Measurements from ENCODE around the gene APEH. TPM values are rescaled to one million over a fixed set of nuclear protein-coding genes. Genes with fewer than 3 reads are reported as not detected.

APEH gene
- total RNA-seq, 1 experiment from 2014 or later = 97.9 TPM

DNA sequence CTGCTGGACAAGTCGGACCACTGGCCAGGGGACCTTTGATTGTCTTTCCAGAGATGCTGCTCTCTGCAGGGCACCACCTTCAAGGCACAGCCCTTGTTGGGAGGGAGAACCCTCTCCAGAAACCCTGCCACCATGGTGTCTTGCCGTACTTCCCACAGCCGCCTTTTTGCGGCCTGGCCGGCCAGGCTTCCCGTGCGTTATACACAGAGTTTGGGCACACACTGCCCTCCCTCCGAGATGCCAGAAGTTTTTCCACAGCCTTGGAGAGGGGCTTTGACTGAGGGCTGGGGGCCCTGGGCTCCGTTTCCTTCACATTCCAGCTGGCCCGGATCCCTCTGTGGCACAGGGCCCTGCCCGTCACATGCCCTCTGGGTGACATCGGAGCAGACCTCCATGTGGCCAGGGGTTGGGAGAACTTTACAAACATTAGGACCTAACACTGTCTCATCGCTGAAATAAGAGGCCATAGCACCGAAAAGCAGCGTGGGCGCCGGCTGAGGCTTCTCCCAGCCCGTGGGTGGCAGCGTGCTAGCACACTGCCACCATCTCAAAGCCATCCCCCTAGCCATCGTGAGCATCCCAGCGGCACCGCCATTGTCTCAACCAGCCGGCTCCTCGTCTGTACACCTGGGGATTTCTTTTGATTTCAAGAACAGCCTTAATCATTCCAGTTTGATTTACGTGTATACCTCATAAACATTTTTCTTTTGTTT lies 6.3 kb upstream of the APEH start:
- H3K27me3 ChIP-seq (replicated peaks) = no peaks in the 10 kb centered on the region
- H3K4me1 ChIP-seq (replicated peaks) = peaks cover 11% of the 10 kb centered on the region
- no peaks in the 10 kb centered on the region for H3K36me3 ChIP-seq
- no peak overlapping the region for H3K27ac ChIP-seq
- no peak for DNase-seq (ENCODE audit: low read depth in 1 of 2, low spot score in 2 of 2)
- no peak overlapping the region for H3K4me3 ChIP-seq
- H3K9me3 ChIP-seq (replicated peaks) = no peaks in the 10 kb centered on the region

DNA sequence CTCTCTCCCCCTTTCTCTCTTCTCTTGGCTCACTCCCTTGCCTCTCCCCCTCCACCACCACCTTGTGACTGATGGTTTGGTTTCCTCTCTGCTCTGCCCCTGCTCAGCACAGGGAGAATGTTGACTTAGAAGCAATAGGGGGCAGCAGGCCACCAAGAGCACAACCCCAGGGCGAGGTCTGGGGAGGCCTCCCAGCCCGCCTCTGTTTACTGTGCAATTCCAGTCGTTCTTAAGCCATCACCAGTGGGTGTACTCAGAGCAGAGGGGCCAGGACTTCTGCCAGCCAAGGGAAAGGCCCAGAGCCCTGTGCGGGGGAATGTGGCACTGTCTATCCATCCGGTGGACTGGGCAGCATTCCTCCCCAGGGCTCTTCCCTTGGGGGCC lies 5.7 kb upstream of the APEH start:
- no peaks in the 10 kb centered on the region for H3K36me3 ChIP-seq
- H3K27ac ChIP-seq = no peak overlapping the region
- peaks cover 15% of the 10 kb centered on the region for H3K4me1 ChIP-seq (replicated peaks)
- peak in 1 of 2 experiments; percentile 9 for DNase-seq (ENCODE audit: low read depth in 1 of 2, low spot score in 2 of 2)
- H3K9me3 ChIP-seq (replicated peaks) = no peaks in the 10 kb centered on the region
- H3K4me3 ChIP-seq = no peak overlapping the region
- no peaks in the 10 kb centered on the region for H3K27me3 ChIP-seq (replicated peaks)

DNA sequence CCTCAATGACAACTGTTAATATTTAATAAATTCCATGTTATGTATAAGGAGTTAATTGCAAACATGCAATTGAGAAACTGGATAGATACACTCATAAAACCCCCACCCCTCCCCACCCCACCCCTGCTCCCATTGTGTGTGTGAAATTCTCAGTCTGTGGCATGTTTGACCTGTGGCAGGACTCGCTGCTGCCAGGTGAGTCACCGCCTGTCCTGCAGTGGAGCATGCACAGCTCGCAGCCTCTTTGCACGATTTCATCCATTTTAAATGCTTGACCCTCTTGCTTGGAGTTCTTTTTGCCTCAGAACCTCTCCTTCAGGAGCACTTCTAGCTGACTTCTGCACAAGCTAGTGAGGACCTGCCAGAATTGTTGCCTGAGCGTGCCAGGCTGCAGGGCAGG lies 5.3 kb upstream of the APEH start:
- H3K9me3 ChIP-seq (replicated peaks) = no peaks in the 10 kb centered on the region
- no peaks in the 10 kb centered on the region for H3K36me3 ChIP-seq
- no peaks in the 10 kb centered on the region for H3K27me3 ChIP-seq (replicated peaks)
- no peak overlapping the region for H3K4me3 ChIP-seq
- H3K27ac ChIP-seq = no peak overlapping the region
- DNase-seq (ENCODE audit: low read depth in 1 of 2, low spot score in 2 of 2) = no peak
- peaks cover 17% of the 10 kb centered on the region for H3K4me1 ChIP-seq (replicated peaks)

DNA sequence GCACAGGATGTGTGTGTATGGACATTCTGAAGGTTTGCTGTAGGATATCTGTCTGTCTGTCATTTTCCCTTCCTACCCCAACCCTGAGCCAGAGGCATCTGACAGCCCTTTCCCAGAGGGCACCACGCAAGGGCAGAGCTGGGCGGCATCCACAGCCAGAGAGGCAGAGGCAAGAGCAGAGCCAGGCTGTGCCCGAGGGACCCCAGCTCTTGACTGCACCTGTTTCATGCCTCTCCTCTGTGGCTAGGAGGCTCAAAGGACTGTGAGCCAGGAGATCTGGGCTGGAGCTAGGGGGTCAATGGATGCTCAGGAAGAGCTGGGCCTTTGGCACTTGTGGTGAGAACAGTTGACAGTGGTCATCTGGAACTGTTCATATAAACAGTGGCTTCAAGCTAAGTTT lies 4.8 kb upstream of the APEH start:
- Histone ChIP-seq H3K27me3 (replicated peaks) (no peaks in the 10 kb centered on the region), H3K36me3 (no peaks in the 10 kb centered on the region), H3K4me1 (replicated peaks) (peaks cover 17% of the 10 kb centered on the region), H3K9me3 (replicated peaks) (no peaks in the 10 kb centered on the region), H3K4me3 (no peak overlapping the region), H3K27ac (no peak overlapping the region)
- DNase-seq (ENCODE audit: low read depth in 1 of 2, low spot score in 2 of 2) = no peak

DNA sequence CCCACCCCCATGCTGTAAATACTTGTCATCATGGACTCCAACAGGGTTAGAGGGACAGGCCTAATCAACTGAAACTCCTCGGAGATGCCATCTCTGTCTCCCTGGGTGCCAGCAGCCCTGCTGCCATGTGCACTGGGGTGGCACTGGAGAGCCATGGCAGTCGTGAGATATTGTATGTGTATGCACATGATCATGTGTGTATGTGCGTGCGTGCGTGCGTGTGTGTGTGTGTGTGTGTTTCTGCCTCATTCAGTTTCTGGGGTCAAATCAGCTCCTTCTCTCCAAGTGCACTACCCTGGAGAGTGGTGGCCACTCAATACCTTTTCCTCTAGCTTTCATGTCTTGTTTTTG lies 3.2 kb upstream of the APEH start:
- H3K36me3 ChIP-seq = peaks cover 12% of the 10 kb centered on the region
- no peaks in the 10 kb centered on the region for H3K27me3 ChIP-seq (replicated peaks)
- DNase-seq (ENCODE audit: low read depth in 1 of 2, low spot score in 2 of 2) = no peak
- H3K27ac ChIP-seq = no peak overlapping the region
- H3K9me3 ChIP-seq (replicated peaks) = no peaks in the 10 kb centered on the region
- H3K4me3 ChIP-seq = no peak overlapping the region
- H3K4me1 ChIP-seq (replicated peaks) = peaks cover 24% of the 10 kb centered on the region

DNA sequence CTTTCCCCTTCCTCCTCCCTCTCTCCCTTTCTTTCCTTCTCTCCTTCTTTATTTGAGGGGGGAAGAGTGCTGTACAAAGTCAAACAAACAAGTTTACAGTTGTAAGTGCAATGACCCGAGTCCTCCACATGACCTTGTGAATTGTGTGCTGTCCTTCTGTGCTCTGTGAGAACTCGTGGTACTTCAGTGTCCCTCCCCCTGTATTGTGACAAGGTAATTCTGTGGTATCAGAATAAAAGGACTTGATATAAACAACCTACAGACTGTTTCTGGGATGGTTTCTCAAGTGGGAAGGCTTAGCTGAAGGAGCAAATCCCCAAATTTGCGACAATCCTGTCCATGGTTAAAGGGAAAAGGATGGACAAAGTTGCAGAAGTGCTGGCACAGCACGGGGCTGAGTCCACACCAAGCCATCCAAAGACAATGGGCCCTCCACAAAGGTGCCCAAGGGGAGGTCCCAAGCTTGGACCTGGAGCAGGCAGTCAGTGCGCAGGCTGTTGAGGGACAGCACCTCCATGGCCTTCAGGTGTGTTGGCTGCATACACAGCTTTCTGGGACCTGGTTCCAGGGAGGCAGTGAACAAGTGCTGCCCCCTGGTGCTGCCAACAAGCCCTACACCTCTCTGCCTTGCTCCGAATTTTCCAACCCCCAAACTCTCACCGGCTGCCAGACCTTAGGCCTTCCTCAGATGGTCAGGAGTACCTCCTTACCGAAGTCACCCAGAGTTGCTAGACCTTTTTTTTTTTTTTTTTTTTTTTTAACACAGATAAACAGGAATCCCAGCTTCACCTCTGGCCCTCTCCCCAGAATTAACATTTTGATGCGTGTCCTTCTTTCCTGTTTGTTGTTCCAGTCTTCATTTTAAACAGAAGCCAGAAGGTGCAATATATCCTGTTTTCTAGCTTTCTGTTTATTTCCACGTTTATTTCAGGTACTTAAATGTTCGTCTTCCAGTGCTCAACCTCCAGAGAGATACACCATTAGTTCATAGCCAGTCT lies 2.6 kb upstream of the APEH start:
- Histone ChIP-seq H3K36me3 (peaks cover 19% of the 10 kb centered on the region), H3K27ac (no peak overlapping the region), H3K27me3 (replicated peaks) (no peaks in the 10 kb centered on the region), H3K4me1 (replicated peaks) (peaks cover 24% of the 10 kb centered on the region), H3K9me3 (replicated peaks) (no peaks in the 10 kb centered on the region), H3K4me3 (no peak overlapping the region)
- DNase-seq (ENCODE audit: low read depth in 1 of 2, low spot score in 2 of 2) = peak; percentile 46 to 55

DNA sequence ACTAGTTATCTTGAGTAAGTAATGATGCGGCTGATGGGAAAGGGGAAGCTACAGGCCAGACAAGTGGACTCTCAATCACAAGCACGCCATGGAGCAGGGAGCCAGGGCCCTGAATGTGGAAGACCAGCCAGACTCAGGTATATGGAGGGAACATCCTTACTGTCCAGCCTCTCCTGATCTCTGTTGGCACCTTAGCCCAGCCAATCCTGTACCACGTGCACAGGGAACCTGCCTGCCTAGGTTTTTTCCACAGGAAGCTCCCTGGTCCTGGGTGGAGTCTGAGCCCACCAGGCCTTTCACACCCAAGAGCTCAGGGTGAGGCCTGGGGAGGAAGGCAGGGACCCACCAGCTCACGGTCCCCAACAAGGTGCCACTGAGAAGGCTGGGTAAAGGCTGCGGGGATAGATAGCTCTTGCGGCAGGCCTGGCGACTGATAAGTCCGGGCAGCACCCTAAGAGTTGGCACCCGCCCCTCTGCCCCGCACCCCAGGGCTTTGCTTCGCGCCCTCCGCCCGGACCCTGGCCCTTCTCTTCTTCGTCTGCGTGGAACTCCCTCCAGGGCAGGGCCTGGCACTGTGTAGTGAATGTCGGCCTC lies 933 bp upstream of the APEH start:
- DNase-seq (ENCODE audit: low read depth in 1 of 2, low spot score in 2 of 2) = no peak
- Histone ChIP-seq H3K4me1 (replicated peaks) (peaks cover 22% of the 10 kb centered on the region), H3K36me3 (peaks cover 35% of the 10 kb centered on the region), H3K9me3 (replicated peaks) (no peaks in the 10 kb centered on the region), H3K27me3 (replicated peaks) (no peaks in the 10 kb centered on the region), H3K27ac (peak overlapping the region; percentile 98), H3K4me3 (peak overlapping the region; percentile 75)

DNA sequence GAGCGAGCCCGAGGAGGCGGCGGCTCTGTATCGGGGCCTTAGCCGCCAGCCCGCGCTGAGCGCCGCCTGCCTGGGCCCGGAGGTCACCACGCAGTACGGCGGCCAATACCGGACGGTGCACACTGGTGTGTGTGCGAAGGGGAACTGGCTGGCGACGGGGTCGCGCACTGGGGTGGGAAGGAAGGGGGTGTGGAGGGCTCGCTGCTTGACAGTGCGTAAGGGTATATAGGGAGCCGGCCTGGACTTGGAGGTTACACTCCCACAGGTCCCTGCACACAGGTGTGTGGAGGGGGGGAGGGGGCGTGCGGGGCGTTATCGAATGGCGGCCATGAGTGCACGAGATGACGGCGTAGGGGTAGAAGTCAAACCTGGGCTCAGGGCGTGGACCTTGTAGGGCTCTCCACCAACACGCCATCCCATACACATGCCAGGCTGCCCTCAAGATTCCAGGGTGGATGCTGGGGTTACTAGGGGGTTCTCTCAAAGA lies 389 bp downstream of the APEH start:
- Histone ChIP-seq H3K27me3 (replicated peaks) (no peaks in the 10 kb centered on the region), H3K4me1 (replicated peaks) (peaks cover 13% of the 10 kb centered on the region), H3K36me3 (peaks cover 48% of the 10 kb centered on the region), H3K4me3 (peak overlapping the region; percentile 75), H3K9me3 (replicated peaks) (no peaks in the 10 kb centered on the region), H3K27ac (peak overlapping the region; percentile 98)
- DNase-seq (ENCODE audit: low read depth in 1 of 2, low spot score in 2 of 2) = no peak

DNA sequence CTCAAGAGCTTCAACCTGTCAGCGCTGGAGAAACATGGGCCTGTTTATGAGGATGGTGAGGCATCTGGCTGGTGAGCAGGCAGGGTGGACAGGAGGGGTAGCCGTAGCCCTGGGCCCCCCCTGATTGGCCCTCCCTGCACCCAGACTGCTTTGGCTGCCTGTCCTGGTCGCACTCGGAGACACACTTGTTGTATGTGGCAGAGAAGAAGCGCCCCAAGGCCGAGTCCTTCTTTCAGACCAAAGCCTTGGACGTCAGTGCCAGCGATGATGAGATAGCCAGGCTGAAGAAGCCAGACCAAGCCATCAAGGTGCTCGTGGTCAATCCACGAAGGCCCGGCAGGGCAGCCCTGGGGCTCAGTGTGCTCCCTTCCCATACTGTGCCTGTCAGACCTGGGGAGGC lies 1.8 kb downstream of the APEH start:
- Histone ChIP-seq H3K27ac (no peak overlapping the region), H3K27me3 (replicated peaks) (no peaks in the 10 kb centered on the region), H3K36me3 (peaks cover 62% of the 10 kb centered on the region), H3K4me3 (no peak overlapping the region), H3K9me3 (replicated peaks) (no peaks in the 10 kb centered on the region), H3K4me1 (replicated peaks) (peaks cover 13% of the 10 kb centered on the region)
- no peak for DNase-seq (ENCODE audit: low read depth in 1 of 2, low spot score in 2 of 2)

DNA sequence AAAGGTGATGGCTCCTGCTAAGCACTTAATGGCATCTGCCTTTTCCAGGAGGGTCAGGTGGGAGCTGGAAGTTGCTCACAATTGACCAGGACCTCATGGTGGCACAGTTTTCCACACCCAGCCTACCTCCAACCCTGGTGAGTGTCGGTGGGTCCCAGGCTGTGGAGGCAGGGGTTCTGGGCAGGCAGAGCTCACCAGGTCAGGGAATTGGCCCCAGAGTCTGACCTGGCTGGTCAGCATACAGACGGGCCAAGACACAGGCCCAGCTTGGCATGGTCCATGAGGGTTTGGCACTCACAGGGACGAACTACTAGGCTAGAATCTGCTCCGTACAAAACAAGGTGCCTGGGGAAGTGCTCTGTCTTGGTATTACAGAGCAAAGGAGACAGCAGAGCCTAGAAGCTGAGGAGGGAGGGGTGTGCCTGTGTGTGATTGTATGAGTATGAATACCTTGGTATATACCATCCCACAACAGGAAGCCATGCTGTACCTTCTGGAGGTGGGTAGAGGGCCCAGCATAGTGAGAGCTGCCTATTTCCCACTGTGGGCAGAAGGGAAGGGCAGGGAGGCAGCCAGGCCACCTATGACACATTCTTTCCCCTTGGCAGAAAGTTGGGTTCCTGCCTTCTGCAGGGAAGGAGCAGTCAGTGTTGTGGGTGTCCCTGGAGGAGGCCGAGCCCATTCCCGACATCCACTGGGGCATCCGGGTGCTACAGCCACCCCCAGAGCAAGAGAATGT lies 6.5 kb downstream of the APEH start:
- no peak for DNase-seq (ENCODE audit: low read depth in 1 of 2, low spot score in 2 of 2)
- H3K36me3 ChIP-seq = peaks cover 81% of the 10 kb centered on the region

DNA sequence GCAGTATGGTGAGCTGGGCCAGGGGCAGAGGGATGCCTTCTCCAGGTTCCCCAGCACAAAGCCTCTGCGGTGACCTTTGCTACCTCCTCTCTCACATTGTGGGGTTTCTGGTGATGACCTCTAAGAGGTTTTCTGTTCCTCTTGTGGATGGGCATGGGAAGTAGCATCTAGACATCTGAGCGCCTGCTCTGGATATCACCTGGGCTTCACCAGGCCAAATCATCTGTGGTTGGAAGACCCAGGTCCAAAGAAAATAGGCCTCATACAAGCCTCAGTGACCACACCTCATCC lies 7.0 kb downstream of the APEH start:
- H3K27me3 ChIP-seq (replicated peaks) = no peaks in the 10 kb centered on the region
- H3K4me3 ChIP-seq = no peak overlapping the region
- H3K9me3 ChIP-seq (replicated peaks) = no peaks in the 10 kb centered on the region
- peaks cover 76% of the 10 kb centered on the region for H3K36me3 ChIP-seq
- no peak overlapping the region for H3K27ac ChIP-seq
- H3K4me1 ChIP-seq (replicated peaks) = no peaks in the 10 kb centered on the region
- no peak for DNase-seq (ENCODE audit: low read depth in 1 of 2, low spot score in 2 of 2)

More for the DNA sequence above, 6.5 kb downstream of the APEH start:
- H3K27ac ChIP-seq = no peak overlapping the region
- no peaks in the 10 kb centered on the region for H3K9me3 ChIP-seq (replicated peaks)
- no peaks in the 10 kb centered on the region for H3K4me1 ChIP-seq (replicated peaks)
- no peaks in the 10 kb centered on the region for H3K27me3 ChIP-seq (replicated peaks)
- H3K4me3 ChIP-seq = no peak overlapping the region

DNA sequence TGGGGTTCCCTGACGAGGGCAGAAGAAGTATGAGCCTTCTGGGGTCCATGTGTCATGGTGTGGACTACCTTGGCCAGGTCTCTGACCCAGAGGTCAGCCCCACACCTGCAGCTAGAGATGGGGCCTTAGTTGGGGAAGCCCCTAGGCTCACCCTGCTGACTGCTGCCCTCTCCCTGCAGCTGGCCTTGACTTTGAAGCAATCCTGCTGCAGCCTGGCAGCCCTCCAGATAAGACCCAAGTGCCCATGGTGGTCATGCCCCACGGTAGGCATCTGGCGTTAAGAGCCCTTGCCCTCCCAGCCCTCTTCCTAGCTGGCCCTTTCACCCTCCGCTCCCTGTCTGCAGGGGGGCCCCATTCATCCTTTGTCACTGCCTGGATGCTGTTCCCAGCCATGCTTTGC lies 7.4 kb downstream of the APEH start:
- Histone ChIP-seq H3K27me3 (replicated peaks) (no peaks in the 10 kb centered on the region), H3K4me3 (no peak overlapping the region), H3K9me3 (replicated peaks) (no peaks in the 10 kb centered on the region), H3K36me3 (peaks cover 73% of the 10 kb centered on the region), H3K4me1 (replicated peaks) (no peaks in the 10 kb centered on the region), H3K27ac (no peak overlapping the region)
- DNase-seq (ENCODE audit: low read depth in 1 of 2, low spot score in 2 of 2) = no peak

DNA sequence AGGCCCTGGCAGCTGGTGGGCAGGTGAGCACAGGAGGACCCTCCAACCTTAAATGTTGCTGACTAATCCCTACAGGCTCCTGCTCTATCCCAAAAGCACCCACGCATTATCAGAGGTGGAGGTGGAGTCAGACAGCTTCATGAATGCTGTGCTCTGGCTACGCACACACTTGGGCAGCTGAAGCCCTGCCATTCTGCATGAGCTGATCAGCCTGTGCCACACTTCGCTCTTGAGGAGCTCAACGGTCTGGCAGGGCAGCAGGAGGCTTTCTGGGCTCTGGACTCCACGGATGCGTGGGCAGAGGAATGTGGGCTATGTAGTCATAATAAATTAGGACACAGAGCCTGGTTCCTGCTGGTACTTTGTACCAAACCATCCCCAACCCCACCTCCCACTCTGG lies 9.0 kb downstream of the APEH start:
- peaks cover 56% of the 10 kb centered on the region for H3K36me3 ChIP-seq
- H3K4me1 ChIP-seq (replicated peaks) = no peaks in the 10 kb centered on the region
- no peaks in the 10 kb centered on the region for H3K9me3 ChIP-seq (replicated peaks)
- H3K27me3 ChIP-seq (replicated peaks) = no peaks in the 10 kb centered on the region
- no peak overlapping the region for H3K27ac ChIP-seq
- no peak for DNase-seq (ENCODE audit: low read depth in 1 of 2, low spot score in 2 of 2)
- no peak overlapping the region for H3K4me3 ChIP-seq

All from SJSA1 (cell line).